DMS 273 treated with DMSO at 0.1 percent for 48 hours (cell line): ENCODE measurements around the gene LENEP.
A peak's percentile ranks its signal among the peaks of the same experiment; 100 is the strongest.

Experiments used
- DNase-seq: peaks from one replicate; lab custom pipeline; 2025; lab: John Stamatoyannopoulos, UW

The LENEP gene

GRCh38 chr1:154999571-155000410 lies 6.4 kb downstream of the LENEP start:
- DNase-seq, result no peak

- DNase-seq, result no peak
These were observed 7.0 kb downstream of the LENEP start for GRCh38 chr1:155000411-155000725.

GRCh38 chr1:155000726-155001424 lies 7.5 kb downstream of the LENEP start:
- peak; percentile 72 for DNase-seq

- no peak for DNase-seq
These were observed 8.0 kb downstream of the LENEP start for GRCh38 chr1:155001425-155001674.

- DNase-seq, result peak; percentile 95
These were observed 8.5 kb downstream of the LENEP start for GRCh38 chr1:155001675-155002463.

GRCh38 chr1:155002464-155003226 lies 9.3 kb downstream of the LENEP start, which contains the start of gene ZBTB7B:
TSS of gene ZBTB7B (plus strand) at chr1:155002802. CDS start at chr1:155014661, 11,859 bp downstream.
- DNase-seq, result no peak

- DNase-seq, result no peak
These were observed 9.9 kb downstream of the LENEP start for GRCh38 chr1:155003227-155003765.

GRCh38 chr1:155003766-155004351 lies 10.5 kb downstream of the LENEP start:
- DNase-seq, result no peak

GRCh38 chr1:155004352-155005075 lies 11.1 kb downstream of the LENEP start:
- no peak for DNase-seq

- DNase-seq, result peak; percentile 26
These were observed 12.0 kb downstream of the LENEP start for GRCh38 chr1:155005076-155006011.

- DNase-seq, result peak; percentile 18
These were observed 13.3 kb downstream of the LENEP start for GRCh38 chr1:155006601-155007101.

GRCh38 chr1:155007251-155007828 lies 14.0 kb downstream of the LENEP start:
- DNase-seq, result no peak

GRCh38 chr1:155008015-155008941 lies 14.9 kb downstream of the LENEP start:
- DNase-seq, result no peak

GRCh38 chr1:155009221-155009711 lies 15.9 kb downstream of the LENEP start:
- DNase-seq, result no peak

GRCh38 chr1:155009742-155010141 lies 16.4 kb downstream of the LENEP start:
- DNase-seq, result no peak

- no peak for DNase-seq
These were observed 17.0 kb downstream of the LENEP start for GRCh38 chr1:155010211-155010918.

- no peak for DNase-seq
These were observed 17.6 kb downstream of the LENEP start for GRCh38 chr1:155011004-155011416.
